GM23338 (cell line): ENCODE results near the gene PDYN. TPM values are rescaled to one million over a fixed set of nuclear protein-coding genes. Genes with fewer than 3 reads are reported as not detected.
A peak's percentile ranks its signal among the peaks of the same experiment; 100 is the strongest.

Experiments used
- ATAC-seq: fragments of 200-7000 bp; cut with Tn5 transposase; 3 replicates; pipeline ENCODE4 v1.9.1; 2020
- DNase-seq: peaks from one replicate; pipeline ENCODE4 v3.0.0-alpha.2; 2015; ENCODE audit warnings: low spot score
- H2AFZ ChIP-seq: fragments of 200-600 bp; sonication (generic); 2 replicates; pipeline ENCODE4 v1.8.0; 2016; ENCODE audit warnings: antibody characterized with exemption, mild to moderate bottlenecking, moderate library complexity
- H3F3A ChIP-seq: fragments of 200-600 bp; sonication (generic); replicated peaks from 2 replicates; pipeline ENCODE4 v1.8.0; 2017; ENCODE audit warnings: antibody characterized with exemption, mixed run types, low read depth
- H3K27ac ChIP-seq: fragments of 200-600 bp; sonication (generic); 2 replicates; pipeline ENCODE4 v1.6.1; 2016; ENCODE audit warnings: low read depth
- H3K27me3 ChIP-seq: fragments of 200-600 bp; sonication (generic); 2 replicates; pipeline ENCODE4 v1.8.0; 2016; ENCODE audit warnings: mild to moderate bottlenecking, mixed run types, moderate library complexity; ENCODE audit not compliant: insufficient read depth
- H3K36me3 ChIP-seq: fragments of 200-600 bp; sonication (generic); 2 replicates; pipeline ENCODE4 v1.8.0; 2016; ENCODE audit warnings: mild to moderate bottlenecking; ENCODE audit not compliant: insufficient read depth
- H3K4me1 ChIP-seq: fragments of 200-600 bp; sonication (generic); 2 replicates; pipeline ENCODE4 v1.8.0; 2016; ENCODE audit warnings: mild to moderate bottlenecking, moderate library complexity; ENCODE audit not compliant: insufficient read depth
- H3K4me2 ChIP-seq: fragments of 200-600 bp; sonication (generic); 2 replicates; pipeline ENCODE4 v1.7.1; 2017; ENCODE audit warnings: mixed run types
- H3K4me3 ChIP-seq: fragments of 200-600 bp; sonication (generic); 2 replicates; pipeline ENCODE4 v1.6.1; 2016; ENCODE audit warnings: mixed run types
- H3K79me2 ChIP-seq: fragments of 200-600 bp; sonication (generic); replicated peaks from 2 replicates; pipeline ENCODE4 v1.8.0; 2017; ENCODE audit warnings: mild to moderate bottlenecking; ENCODE audit not compliant: insufficient read depth
- H3K9me2 ChIP-seq: fragments of 200-600 bp; sonication (generic); 2 replicates; pipeline ENCODE4 v1.8.0; 2017; ENCODE audit not compliant: insufficient read depth
- H4K20me1 ChIP-seq: fragments of 200-600 bp; sonication (generic); replicated peaks from 2 replicates; pipeline ENCODE4 v1.8.0; 2017; ENCODE audit warnings: mild to moderate bottlenecking; ENCODE audit not compliant: insufficient read depth
- H3K27ac Mint-ChIP-seq: 2 replicates; pipeline ENCODE4 v1.8.0; 2020; ENCODE audit warnings: inconsistent platforms, mild to moderate bottlenecking, moderate library complexity, mixed read lengths
- H3K27me3 Mint-ChIP-seq: 3 replicates; pipeline ENCODE4 v1.8.0; 2022; ENCODE audit warnings: low read depth, mild to moderate bottlenecking, moderate library complexity, mixed read lengths, inconsistent platforms; ENCODE audit not compliant: insufficient read depth, poor library complexity
- H3K36me3 Mint-ChIP-seq: 3 replicates; pipeline ENCODE4 v1.8.0; 2021; ENCODE audit warnings: low read depth, mild to moderate bottlenecking, inconsistent platforms, moderate library complexity, mixed read lengths
- H3K4me1 Mint-ChIP-seq: 3 replicates; pipeline ENCODE4 v1.8.0; 2020; ENCODE audit warnings: mild to moderate bottlenecking, inconsistent platforms, mixed read lengths
- H3K4me3 Mint-ChIP-seq: 3 replicates; pipeline ENCODE4 v1.8.0; 2021; ENCODE audit warnings: moderate library complexity, mild to moderate bottlenecking, inconsistent platforms, mixed read lengths
- H3K9me3 Mint-ChIP-seq: 3 replicates; pipeline ENCODE4 v1.8.0; 2020; ENCODE audit warnings: moderate library complexity, mild to moderate bottlenecking, inconsistent platforms, mixed read lengths
- JUNB ChIP-seq: IDR thresholded peaks from one replicate; pipeline ENCODE4 v1.6.1; 2016; ENCODE audit warnings: antibody characterized with exemption; ENCODE audit not compliant: unreplicated experiment
- NANOG ChIP-seq: IDR thresholded peaks from 2 replicates; pipeline ENCODE4 v1.6.1; 2016; ENCODE audit warnings: antibody characterized with exemption, borderline replicate concordance
- POLR2AphosphoS5 ChIP-seq: IDR thresholded peaks from 2 replicates; pipeline ENCODE4 v1.6.1; 2016; ENCODE audit warnings: antibody characterized with exemption, low read depth
- STAT1 ChIP-seq: IDR thresholded peaks from one replicate; pipeline ENCODE4 v1.6.1; 2016; ENCODE audit warnings: antibody characterized with exemption; ENCODE audit not compliant: unreplicated experiment
- ZNF331 ChIP-seq: fragments of 250-450 bp; sonication (Bioruptor Pico); IDR thresholded peaks from 2 replicates; pipeline ENCODE4 v1.5.0; 2020; ENCODE audit warnings: low read depth, mild to moderate bottlenecking, moderate library complexity
- ZNF462 ChIP-seq: fragments of 250-450 bp; sonication (Bioruptor Pico); IDR thresholded peaks from 2 replicates; pipeline ENCODE4 v1.5.0; 2020; ENCODE audit warnings: mild to moderate bottlenecking, moderate library complexity
- polyA plus RNA-seq: library from polyadenylated mRNA; unstranded; fragments of >200 nt; fragmentation: Nextera tagmentation; extraction: Ambion mirVana; gene quantifications from 2 replicates; pipeline ENCODE4 v1.2.1, GENCODE V29; 2016
- total RNA-seq: library from RNA; depleted of rRNA; stranded (reverse); fragments of >200 nt; shearing (Covaris generic); gene quantifications from 2 replicates; pipeline ENCODE4 v1.2.3, GENCODE V29; 2014
- TF ChIP-seq, protein P1 (sequence below): IDR thresholded peaks from one replicate; pipeline ENCODE4 v1.6.1; 2018; ENCODE audit warnings: antibody characterized with exemption; ENCODE audit not compliant: unreplicated experiment

Gene PDYN
- total and polyA plus RNA-seq, 2 experiments from 2014 or later, result 0.21 to 0.24 TPM

DNA sequence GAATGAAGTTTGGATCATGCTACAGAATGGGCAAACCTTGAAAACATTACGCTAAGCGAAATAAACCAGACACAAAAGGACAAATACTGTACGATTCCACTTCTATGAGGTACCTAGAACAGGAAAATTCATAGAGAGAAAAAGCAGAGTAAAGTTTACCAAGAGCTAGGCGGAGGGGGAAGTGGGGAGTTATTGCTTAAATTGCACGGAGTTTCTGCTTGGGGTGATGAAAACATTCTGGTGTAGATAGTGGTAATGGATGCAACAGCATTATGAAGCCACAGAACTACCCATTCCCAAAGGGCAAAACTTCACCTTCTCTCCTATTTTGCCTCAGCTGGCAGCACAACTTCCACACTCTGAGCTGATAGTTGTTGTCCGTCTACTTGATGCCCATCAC lies 6.4 kb upstream of the PDYN start (continued):
- no peak for TF ChIP-seq ZNF462 (CRISPR knock-in tag)
- TF ChIP-seq STAT1, result no peak
- no peak for TF ChIP-seq JUNB
- no peak for TF ChIP-seq POLR2AphosphoS5
- TF ChIP-seq ZNF331 (CRISPR knock-in tag), result no peak
- no peak for TF ChIP-seq NANOG

GRCh38 chr20:1998715-1999114 lies 4.9 kb upstream of the PDYN start:
- H2AFZ ChIP-seq, result no peak overlapping the region
- H3K4me1 ChIP-seq, result 0 out of 2 replicates have a peak, but pooled peaks cover 4% of the 10 kb centered on the region
- peaks cover 14% of the 10 kb centered on the region for H3K4me1 Mint-ChIP-seq
- no peak overlapping the region for H3K27ac ChIP-seq
- no peaks in the 10 kb centered on the region for H3K9me2 ChIP-seq
- H3K9me3 Mint-ChIP-seq, result no peaks in the 10 kb centered on the region
- no peak overlapping the region for H3K27ac Mint-ChIP-seq
- H3K4me2 ChIP-seq, result no peak overlapping the region
- H3K79me2 ChIP-seq, result no peaks in the 10 kb centered on the region
- DNase-seq, result peak; percentile 32
- no peaks in the 10 kb centered on the region for H3K27me3 ChIP-seq
- no peaks in the 10 kb centered on the region for H4K20me1 ChIP-seq
- H3K27me3 Mint-ChIP-seq, result peaks cover 22% of the 10 kb centered on the region
- H3K4me3 Mint-ChIP-seq, result no peak overlapping the region
- ATAC-seq, result no peak; the same call in 2 of the 3 replicates
- no peaks in the 10 kb centered on the region for H3F3A ChIP-seq
- H3K4me3 ChIP-seq, result no peak overlapping the region
- H3K36me3 ChIP-seq, result no peaks in the 10 kb centered on the region
- no peaks in the 10 kb centered on the region for H3K36me3 Mint-ChIP-seq
- TF ChIP-seq ZNF462 (CRISPR knock-in tag), result no peak
- TF ChIP-seq, protein P1, sequence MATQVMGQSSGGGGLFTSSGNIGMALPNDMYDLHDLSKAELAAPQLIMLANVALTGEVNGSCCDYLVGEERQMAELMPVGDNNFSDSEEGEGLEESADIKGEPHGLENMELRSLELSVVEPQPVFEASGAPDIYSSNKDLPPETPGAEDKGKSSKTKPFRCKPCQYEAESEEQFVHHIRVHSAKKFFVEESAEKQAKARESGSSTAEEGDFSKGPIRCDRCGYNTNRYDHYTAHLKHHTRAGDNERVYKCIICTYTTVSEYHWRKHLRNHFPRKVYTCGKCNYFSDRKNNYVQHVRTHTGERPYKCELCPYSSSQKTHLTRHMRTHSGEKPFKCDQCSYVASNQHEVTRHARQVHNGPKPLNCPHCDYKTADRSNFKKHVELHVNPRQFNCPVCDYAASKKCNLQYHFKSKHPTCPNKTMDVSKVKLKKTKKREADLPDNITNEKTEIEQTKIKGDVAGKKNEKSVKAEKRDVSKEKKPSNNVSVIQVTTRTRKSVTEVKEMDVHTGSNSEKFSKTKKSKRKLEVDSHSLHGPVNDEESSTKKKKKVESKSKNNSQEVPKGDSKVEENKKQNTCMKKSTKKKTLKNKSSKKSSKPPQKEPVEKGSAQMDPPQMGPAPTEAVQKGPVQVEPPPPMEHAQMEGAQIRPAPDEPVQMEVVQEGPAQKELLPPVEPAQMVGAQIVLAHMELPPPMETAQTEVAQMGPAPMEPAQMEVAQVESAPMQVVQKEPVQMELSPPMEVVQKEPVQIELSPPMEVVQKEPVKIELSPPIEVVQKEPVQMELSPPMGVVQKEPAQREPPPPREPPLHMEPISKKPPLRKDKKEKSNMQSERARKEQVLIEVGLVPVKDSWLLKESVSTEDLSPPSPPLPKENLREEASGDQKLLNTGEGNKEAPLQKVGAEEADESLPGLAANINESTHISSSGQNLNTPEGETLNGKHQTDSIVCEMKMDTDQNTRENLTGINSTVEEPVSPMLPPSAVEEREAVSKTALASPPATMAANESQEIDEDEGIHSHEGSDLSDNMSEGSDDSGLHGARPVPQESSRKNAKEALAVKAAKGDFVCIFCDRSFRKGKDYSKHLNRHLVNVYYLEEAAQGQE, result no peak
